ENCODE results near the gene CPS1.
A peak's percentile ranks its signal among the peaks of the same experiment; 100 is the strongest.

CPS1 gene

GRCh38 chr2:210655229-210655975 is 99.0 kb downstream of the CPS1 start:
- Histone ChIP-seq H3K4me2 (ENCODE audit: low read length) (no peak overlapping the region), H3K4me1 (ENCODE audit: control insufficient read depth, low read depth, low read length) (no peaks in the 10 kb centered on the region)
- no CpG with 5 or more reads among the region's 3 CpGs for WGBS (ENCODE audit: extremely low coverage, insufficient coverage, low lambda C conversion rate)

GRCh38 chr2:210657874-210658273 is 101.5 kb downstream of the CPS1 start:
- DNase-seq: no peak
- WGBS (ENCODE audit: extremely low coverage, insufficient coverage, low lambda C conversion rate): no CpG with 5 or more reads among the region's 1 CpG
- H3K23ac ChIP-seq (ENCODE audit: low read length): no peak overlapping the region
- H3K4me3 ChIP-seq (ENCODE audit: low read length): no peak overlapping the region
- H4K5ac ChIP-seq (ENCODE audit: low read length): no peak overlapping the region
- no peaks in the 10 kb centered on the region for H3K27me3 ChIP-seq (ENCODE audit: insufficient read depth, low read length, poor library complexity)
- no peak overlapping the region for H2AK5ac ChIP-seq (ENCODE audit: low read length)
- H4K8ac ChIP-seq (ENCODE audit: low read depth, low read length): no peak overlapping the region
- no peaks in the 10 kb centered on the region for H3K36me3 ChIP-seq (ENCODE audit: control insufficient read depth, insufficient read depth, low read length)
- H3K79me1 ChIP-seq (ENCODE audit: low read length): no peaks in the 10 kb centered on the region
- no peaks in the 10 kb centered on the region for H3K79me2 ChIP-seq (ENCODE audit: control insufficient read depth, insufficient read depth, low read length)
- no peak overlapping the region for H2BK5ac ChIP-seq (ENCODE audit: low read length)
- no peak overlapping the region for H2BK15ac ChIP-seq (replicated peaks; ENCODE audit: low read depth)
- no peak overlapping the region for H3K4ac ChIP-seq (ENCODE audit: low read depth, low read length)
- no peak overlapping the region for H3K27ac ChIP-seq (ENCODE audit: low read depth, low read length)
- no peak overlapping the region for H3K56ac ChIP-seq (ENCODE audit: low read length)
- no peak overlapping the region for H3K4me2 ChIP-seq (ENCODE audit: low read length)
- no peak overlapping the region for H3K18ac ChIP-seq (ENCODE audit: low read length)
- H3K9ac ChIP-seq (ENCODE audit: low read length): no peak overlapping the region
- H3K4me1 ChIP-seq (ENCODE audit: control insufficient read depth, low read depth, low read length): no peaks in the 10 kb centered on the region
- no peak overlapping the region for H2BK120ac ChIP-seq (ENCODE audit: low read depth, low read length)

More at GRCh38 chr2:210655229-210655975, 99.0 kb downstream of the CPS1 start:
- Histone ChIP-seq H3K9ac (ENCODE audit: low read length) (no peak overlapping the region), H3K23ac (ENCODE audit: low read length) (no peak overlapping the region), H3K4me3 (ENCODE audit: low read length) (no peak overlapping the region), H3K36me3 (ENCODE audit: control insufficient read depth, insufficient read depth, low read length) (no peaks in the 10 kb centered on the region), H3K27ac (ENCODE audit: low read depth, low read length) (no peak overlapping the region), H3K18ac (ENCODE audit: low read length) (no peak overlapping the region), H3K79me1 (ENCODE audit: low read length) (no peaks in the 10 kb centered on the region), H2BK120ac (ENCODE audit: low read depth, low read length) (no peak overlapping the region), H4K8ac (ENCODE audit: low read depth, low read length) (no peak overlapping the region), H2BK15ac (replicated peaks; ENCODE audit: low read depth) (no peak overlapping the region), H2BK5ac (ENCODE audit: low read length) (no peak overlapping the region), H3K56ac (ENCODE audit: low read length) (no peak overlapping the region), H2AK5ac (ENCODE audit: low read length) (no peak overlapping the region), H4K5ac (ENCODE audit: low read length) (no peak overlapping the region), H3K27me3 (ENCODE audit: insufficient read depth, low read length, poor library complexity) (no peaks in the 10 kb centered on the region), H3K79me2 (ENCODE audit: control insufficient read depth, insufficient read depth, low read length) (no peaks in the 10 kb centered on the region), H3K4ac (ENCODE audit: low read depth, low read length) (no peak overlapping the region)
- DNase-seq: peak; percentile 39

GRCh38 chr2:210660751-210661150 is 104.4 kb downstream of the CPS1 start:
- Histone ChIP-seq H3K36me3 (ENCODE audit: control insufficient read depth, insufficient read depth, low read length) (no peaks in the 10 kb centered on the region), H3K4me3 (ENCODE audit: low read length) (no peak overlapping the region), H3K9ac (ENCODE audit: low read length) (no peak overlapping the region), H3K4me2 (ENCODE audit: low read length) (no peak overlapping the region), H3K79me2 (ENCODE audit: control insufficient read depth, insufficient read depth, low read length) (no peaks in the 10 kb centered on the region), H2BK120ac (ENCODE audit: low read depth, low read length) (no peak overlapping the region), H3K79me1 (ENCODE audit: low read length) (no peaks in the 10 kb centered on the region), H3K27ac (ENCODE audit: low read depth, low read length) (no peak overlapping the region), H3K27me3 (ENCODE audit: insufficient read depth, low read length, poor library complexity) (no peaks in the 10 kb centered on the region), H3K23ac (ENCODE audit: low read length) (no peak overlapping the region), H2BK5ac (ENCODE audit: low read length) (no peak overlapping the region), H4K8ac (ENCODE audit: low read depth, low read length) (no peak overlapping the region), H2AK5ac (ENCODE audit: low read length) (no peak overlapping the region), H3K18ac (ENCODE audit: low read length) (no peak overlapping the region), H4K5ac (ENCODE audit: low read length) (no peak overlapping the region), H3K56ac (ENCODE audit: low read length) (no peak overlapping the region), H2BK15ac (replicated peaks; ENCODE audit: low read depth) (no peak overlapping the region), H3K4me1 (ENCODE audit: control insufficient read depth, low read depth, low read length) (no peaks in the 10 kb centered on the region), H3K4ac (ENCODE audit: low read depth, low read length) (no peak overlapping the region)
- no peak for DNase-seq

GRCh38 chr2:210662560-210662959 is 106.2 kb downstream of the CPS1 start:
- no peak overlapping the region for H3K23ac ChIP-seq (ENCODE audit: low read length)
- H3K4me3 ChIP-seq (ENCODE audit: low read length): no peak overlapping the region
- no peak overlapping the region for H2BK120ac ChIP-seq (ENCODE audit: low read depth, low read length)
- WGBS (ENCODE audit: extremely low coverage, insufficient coverage, low lambda C conversion rate): no CpG with 5 or more reads among the region's 1 CpG
- no peak overlapping the region for H3K4ac ChIP-seq (ENCODE audit: low read depth, low read length)
- no peak overlapping the region for H4K8ac ChIP-seq (ENCODE audit: low read depth, low read length)
- H2AK5ac ChIP-seq (ENCODE audit: low read length): no peak overlapping the region
- no peak overlapping the region for H3K27ac ChIP-seq (ENCODE audit: low read depth, low read length)
- no peak overlapping the region for H3K4me2 ChIP-seq (ENCODE audit: low read length)
- H3K9ac ChIP-seq (ENCODE audit: low read length): no peak overlapping the region
- no peaks in the 10 kb centered on the region for H3K27me3 ChIP-seq (ENCODE audit: insufficient read depth, low read length, poor library complexity)
- H2BK15ac ChIP-seq (replicated peaks; ENCODE audit: low read depth): no peak overlapping the region
- H3K18ac ChIP-seq (ENCODE audit: low read length): no peak overlapping the region
- H3K4me1 ChIP-seq (ENCODE audit: control insufficient read depth, low read depth, low read length): no peaks in the 10 kb centered on the region
- H2BK5ac ChIP-seq (ENCODE audit: low read length): no peak overlapping the region
- H4K5ac ChIP-seq (ENCODE audit: low read length): no peak overlapping the region
- DNase-seq: no peak
- H3K56ac ChIP-seq (ENCODE audit: low read length): no peak overlapping the region
- no peaks in the 10 kb centered on the region for H3K36me3 ChIP-seq (ENCODE audit: control insufficient read depth, insufficient read depth, low read length)
- H3K79me1 ChIP-seq (ENCODE audit: low read length): no peaks in the 10 kb centered on the region
- no peaks in the 10 kb centered on the region for H3K79me2 ChIP-seq (ENCODE audit: control insufficient read depth, insufficient read depth, low read length)

GRCh38 chr2:210663631-210664089 is 107.3 kb downstream of the CPS1 start:
- no peak overlapping the region for H3K9ac ChIP-seq (ENCODE audit: low read length)
- no peak overlapping the region for H3K4ac ChIP-seq (ENCODE audit: low read depth, low read length)
- no peak overlapping the region for H3K27ac ChIP-seq (ENCODE audit: low read depth, low read length)
- H3K4me1 ChIP-seq (ENCODE audit: control insufficient read depth, low read depth, low read length): no peaks in the 10 kb centered on the region
- no peak overlapping the region for H2BK5ac ChIP-seq (ENCODE audit: low read length)
- H3K4me3 ChIP-seq (ENCODE audit: low read length): no peak overlapping the region
- no peak overlapping the region for H2AK5ac ChIP-seq (ENCODE audit: low read length)
- no peaks in the 10 kb centered on the region for H3K79me2 ChIP-seq (ENCODE audit: control insufficient read depth, insufficient read depth, low read length)
- H3K23ac ChIP-seq (ENCODE audit: low read length): no peak overlapping the region
- H4K5ac ChIP-seq (ENCODE audit: low read length): no peak overlapping the region
- H3K56ac ChIP-seq (ENCODE audit: low read length): no peak overlapping the region
- H4K8ac ChIP-seq (ENCODE audit: low read depth, low read length): no peak overlapping the region
- no peak overlapping the region for H2BK120ac ChIP-seq (ENCODE audit: low read depth, low read length)
- no peaks in the 10 kb centered on the region for H3K27me3 ChIP-seq (ENCODE audit: insufficient read depth, low read length, poor library complexity)
- H3K36me3 ChIP-seq (ENCODE audit: control insufficient read depth, insufficient read depth, low read length): no peaks in the 10 kb centered on the region
- no CpG with 5 or more reads among the region's 3 CpGs for WGBS (ENCODE audit: extremely low coverage, insufficient coverage, low lambda C conversion rate)
- H2BK15ac ChIP-seq (replicated peaks; ENCODE audit: low read depth): peak overlapping the region; percentile 6
- H3K18ac ChIP-seq (ENCODE audit: low read length): no peak overlapping the region
- no peaks in the 10 kb centered on the region for H3K79me1 ChIP-seq (ENCODE audit: low read length)
- H3K4me2 ChIP-seq (ENCODE audit: low read length): no peak overlapping the region
- peak; percentile 74 for DNase-seq

- Histone ChIP-seq H3K79me1 (ENCODE audit: low read length) (no peaks in the 10 kb centered on the region), H3K27me3 (ENCODE audit: insufficient read depth, low read length, poor library complexity) (no peaks in the 10 kb centered on the region), H2AK5ac (ENCODE audit: low read length) (no peak overlapping the region), H3K23ac (ENCODE audit: low read length) (no peak overlapping the region), H4K8ac (ENCODE audit: low read depth, low read length) (no peak overlapping the region), H3K4me3 (ENCODE audit: low read length) (no peak overlapping the region), H2BK5ac (ENCODE audit: low read length) (no peak overlapping the region), H3K36me3 (ENCODE audit: control insufficient read depth, insufficient read depth, low read length) (no peaks in the 10 kb centered on the region), H3K18ac (ENCODE audit: low read length) (no peak overlapping the region), H3K56ac (ENCODE audit: low read length) (no peak overlapping the region), H4K5ac (ENCODE audit: low read length) (no peak overlapping the region), H3K4me1 (ENCODE audit: control insufficient read depth, low read depth, low read length) (no peaks in the 10 kb centered on the region), H3K4me2 (ENCODE audit: low read length) (no peak overlapping the region), H3K9ac (ENCODE audit: low read length) (no peak overlapping the region), H2BK15ac (replicated peaks; ENCODE audit: low read depth) (no peak overlapping the region), H3K79me2 (ENCODE audit: control insufficient read depth, insufficient read depth, low read length) (no peaks in the 10 kb centered on the region), H3K27ac (ENCODE audit: low read depth, low read length) (no peak overlapping the region), H3K4ac (ENCODE audit: low read depth, low read length) (no peak overlapping the region), H2BK120ac (ENCODE audit: low read depth, low read length) (no peak overlapping the region)
- no CpG with 5 or more reads among the region's 5 CpGs for WGBS (ENCODE audit: extremely low coverage, insufficient coverage, low lambda C conversion rate)
- no peak for DNase-seq
Measured at GRCh38 chr2:210667711-210668110, 111.3 kb downstream of the CPS1 start.
